Activated B cell treated with CpG ODN at 0.5 μM for 24 hours (primary cell): ENCODE measurements around the gene GNB1. TPM values are rescaled to one million over a fixed set of nuclear protein-coding genes. Genes with fewer than 3 reads are reported as not detected.

Source experiments
- ATAC-seq: fragments of 200-7000 bp; cut with Tn5 transposase; one replicate; pipeline ENCODE4 v1.10.0; 2021; ENCODE audit warnings: low read depth, mild to moderate bottlenecking, moderate library complexity
- CTCF ChIA-PET: fragments of 350-600 bp; sonication (Branson Sonifier 250); formaldehyde crosslinking; loops from one replicate; lab custom pipeline; 2021; ENCODE audit warnings: antibody characterized with exemption; lab: Charles Lee
- POLR2A ChIA-PET: fragments of 350-600 bp; sonication (Branson Sonifier 250); formaldehyde crosslinking; loops from one replicate; lab custom pipeline; 2021; ENCODE audit warnings: antibody characterized with exemption; lab: Charles Lee
- DNase-seq: peaks from one replicate; pipeline ENCODE4 v3.0.0; 2022
- H3K27ac Mint-ChIP-seq: one replicate; pipeline ENCODE4 v1.8.0; 2020; ENCODE audit warnings: mixed read lengths
- H3K27me3 Mint-ChIP-seq: one replicate; pipeline ENCODE4 v1.8.0; 2021; ENCODE audit warnings: mixed read lengths
- H3K36me3 Mint-ChIP-seq: one replicate; pipeline ENCODE4 v1.8.0; 2021; ENCODE audit warnings: low read depth, mixed read lengths
- H3K4me1 Mint-ChIP-seq: one replicate; pipeline ENCODE4 v1.8.0; 2021; ENCODE audit warnings: mixed read lengths
- H3K4me3 Mint-ChIP-seq: one replicate; pipeline ENCODE4 v1.8.0; 2020; ENCODE audit warnings: mild to moderate bottlenecking, mixed read lengths
- H3K9me3 Mint-ChIP-seq: one replicate; pipeline ENCODE4 v1.8.0; 2020; ENCODE audit warnings: mixed read lengths
- CTCF ChIP-seq: fragments of 200-600 bp; IDR thresholded peaks from one replicate; pipeline ENCODE4 v1.8.0; 2022; ENCODE audit warnings: antibody characterized with exemption, mild to moderate bottlenecking
- intact Hi-C: fragments of 100-400 bp; cut with micrococcal nuclease; formaldehyde crosslinking; loops from one replicate; pipeline ENCODE4 v1.15.1; 2024
- total RNA-seq: library from RNA; stranded (reverse); gene quantifications from 2 replicates; pipeline ENCODE4 v1.2.3, GENCODE V29; 2022

Gene GNB1
- total RNA-seq, 1 donor from 2014 or later, result 302 TPM

- H3K4me1 Mint-ChIP-seq, result peaks cover 26% of the 10 kb centered on the region
- no peaks in the 10 kb centered on the region for H3K36me3 Mint-ChIP-seq
- no peaks in the 10 kb centered on the region for H3K27me3 Mint-ChIP-seq
- peak overlapping the region; percentile 78 for H3K4me3 Mint-ChIP-seq
- intact Hi-C loops, result loop anchor here (5.0 to 10.0 kb wide), 7 partner anchors 65 to 502 kb away; partner anchors contain the start of genes CDK11A, CDK11B, MMP23B and MRPL20
- TF ChIP-seq CTCF, result no peak
- DNase-seq (peak; percentile 38), ATAC-seq (peak; percentile 14)
- H3K9me3 Mint-ChIP-seq, result no peaks in the 10 kb centered on the region
- CTCF ChIA-PET, result interaction anchor here (1.9 to 2.9 kb wide), 3 partner anchors 86 to 128 kb away, joined by 6 to 19 read pairs (median 17); partner anchors contain the start of gene NADK
- peak overlapping the region; percentile 46 for H3K27ac Mint-ChIP-seq
- POLR2A ChIA-PET, result interaction anchor here (0.7 to 2.9 kb wide), 4 partner anchors 15 to 128 kb away, joined by 3 to 29 read pairs (median 10); no protein-coding TSS in a partner anchor
These were observed 16.3 kb upstream of the GNB1 start for GRCh38 chr1:1907098-1907736.

GRCh38 chr1:1906185-1907097 lies 15.6 kb upstream of the GNB1 start:
- CTCF ChIA-PET, result interaction anchor here (0.7 to 2.9 kb wide), 25 partner anchors 8 to 304 kb away, joined by 3 to 19 read pairs (median 4); no protein-coding TSS in a partner anchor
- ATAC-seq (peak; percentile 29), DNase-seq (peak; percentile 58)
- Mint-ChIP-seq H3K9me3 (no peaks in the 10 kb centered on the region), H3K36me3 (no peaks in the 10 kb centered on the region), H3K4me1 (peaks cover 26% of the 10 kb centered on the region), H3K27ac (peak overlapping the region; percentile 70), H3K27me3 (no peaks in the 10 kb centered on the region), H3K4me3 (peak overlapping the region; percentile 73)
- POLR2A ChIA-PET, result interaction anchor here (0.5 to 2.9 kb wide), 10 partner anchors 10 to 227 kb away, joined by 3 to 29 read pairs (median 4); no protein-coding TSS in a partner anchor
- intact Hi-C loops, result loop anchor here (1.0 to 10.0 kb wide), 10 partner anchors 15 to 502 kb away; partner anchors contain the start of genes CDK11A, CDK11B, GNB1 and MMP23B
- no peak for TF ChIP-seq CTCF

GRCh38 chr1:1903224-1903623 lies 12.3 kb upstream of the GNB1 start:
- no peaks in the 10 kb centered on the region for H3K9me3 Mint-ChIP-seq
- H3K27me3 Mint-ChIP-seq, result no peaks in the 10 kb centered on the region
- ATAC-seq (no peak), DNase-seq (no peak)
- H3K4me3 Mint-ChIP-seq, result no peak overlapping the region
- no peak for TF ChIP-seq CTCF
- CTCF ChIA-PET, result interaction anchor here (0.6 kb wide), 1 partner anchor 40 kb away, joined by 3 read pairs; no protein-coding TSS in a partner anchor
- intact Hi-C loops, result loop anchor here (10.0 kb wide), 2 partner anchors 248 to 498 kb away; partner anchors contain the start of genes CDK11B and MRPL20
- no peak overlapping the region for H3K27ac Mint-ChIP-seq
- H3K36me3 Mint-ChIP-seq, result no peaks in the 10 kb centered on the region
- POLR2A ChIA-PET, result interaction anchor here (0.7 kb wide), 2 partner anchors 124 to 160 kb away, joined by 5 to 9 read pairs; no protein-coding TSS in a partner anchor
- H3K4me1 Mint-ChIP-seq, result peaks cover 31% of the 10 kb centered on the region

- H3K4me1 Mint-ChIP-seq, result peaks cover 22% of the 10 kb centered on the region
- ChIA-PET CTCF (interaction anchor here (0.8 to 1.2 kb wide), 2 partner anchors 123 to 126 kb away, joined by 3 to 4 read pairs; no protein-coding TSS in a partner anchor), POLR2A (interaction anchor here (0.6 to 2.3 kb wide), 5 partner anchors 10 to 926 kb away, joined by 3 to 6 read pairs (median 5); no protein-coding TSS in a partner anchor)
- H3K9me3 Mint-ChIP-seq, result no peaks in the 10 kb centered on the region
- TF ChIP-seq CTCF, result no peak
- no peaks in the 10 kb centered on the region for H3K36me3 Mint-ChIP-seq
- DNase-seq (no peak), ATAC-seq (no peak)
- no peak overlapping the region for H3K27ac Mint-ChIP-seq
- no peak overlapping the region for H3K4me3 Mint-ChIP-seq
- intact Hi-C loops, result loop anchor here (10.0 kb wide), 2 partner anchors 247 to 497 kb away; partner anchors contain the start of genes CDK11B and MRPL20
- no peaks in the 10 kb centered on the region for H3K27me3 Mint-ChIP-seq
These were observed 10.9 kb upstream of the GNB1 start for GRCh38 chr1:1901641-1902294.
